GM12873 (cell line): ENCODE data around the gene FTHL17.

ENCODE experiments used
- CTCF ChIP-seq: IDR thresholded peaks from 2 replicates; pipeline ENCODE4 v1.5.1; 2012; ENCODE audit warnings: low read depth, mild to moderate bottlenecking, moderate library complexity, low read length, control low read depth; ENCODE audit not compliant: insufficient read depth; ENCODE audit errors: missing control alignments

The FTHL17 gene

GRCh38 chrX:31070057-31070468 lies 1.8 kb downstream of the FTHL17 start:
- TF ChIP-seq CTCF = no peak

- TF ChIP-seq CTCF = no peak
These were observed 8.7 kb downstream of the FTHL17 start for GRCh38 chrX:31063114-31063513.

- no peak for TF ChIP-seq CTCF
These were observed 10.8 kb downstream of the FTHL17 start for GRCh38 chrX:31061091-31061490.

- TF ChIP-seq CTCF = no peak
These were observed 11.8 kb downstream of the FTHL17 start for GRCh38 chrX:31060016-31060415.

GRCh38 chrX:31058284-31058683 lies 13.6 kb downstream of the FTHL17 start:
- no peak for TF ChIP-seq CTCF

GRCh38 chrX:31057691-31058090 lies 14.2 kb downstream of the FTHL17 start:
- TF ChIP-seq CTCF = no peak

GRCh38 chrX:31057291-31057690 lies 14.6 kb downstream of the FTHL17 start:
- no peak for TF ChIP-seq CTCF
